ENCODE data around the gene ARHGAP15.

GRCh38 chr2:143692162-143692561 lies 562.9 kb downstream of the ARHGAP15 start:
- TF ChIP-seq POLR2AphosphoS5 (IDR thresholded peaks at IDR 0.05; ENCODE audit: low read depth, low read length) (no peak), ZBTB33 (IDR thresholded peaks at IDR 0.05; ENCODE audit: extremely low read depth, insufficient replicate concordance, low read length) (no peak), CTCF (IDR thresholded peaks at IDR 0.05 in 2 of 3, conservative IDR thresholded peaks at IDR 0.05 in 1 of 3; ENCODE audit: borderline replicate concordance in 1 of 3, insufficient read depth in 1 of 3, low read depth in 2 of 3, low read length in 2 of 3) (no peak), MAX (IDR thresholded peaks at IDR 0.05) (no peak), YY1 (IDR thresholded peaks at IDR 0.05; ENCODE audit: extremely low read depth, insufficient replicate concordance, low read depth, low read length) (no peak), RAD21 (IDR thresholded peaks at IDR 0.05; ENCODE audit: low read depth) (no peak), REST (IDR thresholded peaks at IDR 0.05; ENCODE audit: low read depth) (no peak), EZH2phosphoT487 (IDR thresholded peaks at IDR 0.05; ENCODE audit: borderline replicate concordance) (no peak), POLR2A (IDR thresholded peaks at IDR 0.05; ENCODE audit: borderline replicate concordance, extremely low read depth, insufficient read depth, insufficient read length) (no peak), CEBPB (IDR thresholded peaks at IDR 0.05; ENCODE audit: low read depth) (no peak)
